HCT116 (cell line): ENCODE measurements around the gene AADAT. TPM values are rescaled to one million over a fixed set of nuclear protein-coding genes. Genes with fewer than 3 reads are reported as not detected.

ENCODE experiments used
- ATAC-seq: fragments of 200-7000 bp; cut with Tn5 transposase; 2 replicates; pipeline ENCODE4 v1.9.1; 2020; ENCODE audit warnings: mild to moderate bottlenecking, moderate library complexity
- BruUV-seq: library from RNA; stranded (reverse); fragments of 400-500 nt; replicated peaks from 2 replicates; lab custom pipeline; 2021; lab: Mats Ljungman, UMichigan
- CTCF ChIA-PET: fragments of 300-600 bp; sonication (Branson Sonifier 250); formaldehyde crosslinking; loops from one replicate; lab custom pipeline; 2021; ENCODE audit warnings: antibody characterized with exemption; lab: Charles Lee
- POLR2A ChIA-PET: fragments of 300-600, 350-600 bp; sonication (Branson Sonifier 250); formaldehyde crosslinking; loops from one replicate; lab custom pipeline; 2021; ENCODE audit warnings: antibody characterized with exemption; lab: Charles Lee
- RAD21 ChIA-PET, 2 experiments: fragments of 300-600 bp; sonication (Branson Sonifier 250); formaldehyde crosslinking; loops; one replicate each; lab custom pipeline; 2023; ENCODE audit warnings: low total read pairs in 2 of 2; ENCODE audit not compliant: uncharacterized antibody in 2 of 2, unreplicated experiment in 2 of 2, low non-redundant PET in 1 of 2; lab: Charles Lee
- DNase-seq: peaks from one replicate; pipeline ENCODE4 v3.0.0-alpha.2; 2010; ENCODE audit warnings: low read depth, low spot score
- H2AFZ ChIP-seq: fragments of 200-600 bp; shearing (Covaris generic), sonication (generic); 2 replicates; pipeline ENCODE4 v1.6.1; 2017; ENCODE audit warnings: low read depth, mixed run types, mixed read lengths, antibody characterized with exemption, low read length; ENCODE audit not compliant: poor library complexity, severe bottlenecking
- H3K27ac ChIP-seq: 2 replicates; pipeline ENCODE4 v1.5.1; 2012; ENCODE audit warnings: low read depth, low read length
- H3K27me3 ChIP-seq: fragments of 200-600 bp; sonication (generic); 2 replicates; pipeline ENCODE4 v1.6.1; 2016; ENCODE audit warnings: mixed run types, low read length, mixed read lengths; ENCODE audit not compliant: insufficient read depth
- H3K36me3 ChIP-seq, 2 experiments: fragments of 200-500 bp in 1 of 2; fragments of 200-600 bp in 1 of 2; sonication (Bioruptor generic) in 1 of 2; sonication (generic) in 1 of 2; 2 replicates each; pipeline versions ENCODE4 v1.5.1 to v1.6.1; 2014 to 2016; ENCODE audit warnings: low read length in 2 of 2, inconsistent platforms in 1 of 2, mixed read lengths in 1 of 2, mixed run types in 1 of 2; ENCODE audit not compliant: insufficient read depth in 2 of 2, control insufficient read depth in 1 of 2
- H3K4me1 ChIP-seq, 2 experiments: fragments of 200-600 bp in 1 of 2; sonication (generic) in 1 of 2; 2 replicates each; pipeline versions ENCODE4 v1.5.1 to v1.6.1; 2012 to 2017; ENCODE audit warnings: low read length in 2 of 2, inconsistent platforms in 1 of 2, mild to moderate bottlenecking in 1 of 2, mixed read lengths in 1 of 2, mixed run types in 1 of 2, moderate library complexity in 1 of 2; ENCODE audit not compliant: insufficient read depth in 2 of 2, control insufficient read depth in 1 of 2
- H3K4me2 ChIP-seq: fragments of 200-600 bp; sonication (generic); 2 replicates; pipeline ENCODE4 v1.6.1; 2017; ENCODE audit warnings: mixed run types, low read length, mixed read lengths
- H3K4me3 ChIP-seq, 2 experiments: fragments of 200-600 bp in 1 of 2; sonication (generic) in 1 of 2; replicated peaks in 1 of 2; 2 replicates each; pipeline ENCODE4 v1.5.1; 2011 to 2016; ENCODE audit warnings: low read length in 2 of 2, control low read depth in 1 of 2, low read depth in 1 of 2, mild to moderate bottlenecking in 1 of 2, mixed read lengths in 1 of 2, mixed run types in 1 of 2
- H3K79me2 ChIP-seq: fragments of 200-600 bp; sonication (generic); 2 replicates; pipeline ENCODE4 v1.6.1; 2017; ENCODE audit warnings: mild to moderate bottlenecking, mixed run types, low read length, moderate library complexity, mixed read lengths; ENCODE audit not compliant: insufficient read depth
- H3K9ac ChIP-seq: fragments of 200-600 bp; sonication (generic); 2 replicates; pipeline ENCODE4 v1.6.1; 2016; ENCODE audit warnings: low read length, mixed read lengths
- H3K9me2 ChIP-seq: fragments of 200-600 bp; sonication (generic), shearing (Covaris generic); 2 replicates; pipeline ENCODE4 v1.6.1; 2017; ENCODE audit warnings: mixed run types, mild to moderate bottlenecking, moderate library complexity; ENCODE audit not compliant: insufficient read depth
- H3K9me3 ChIP-seq, 2 experiments: fragments of 200-500 bp in 1 of 2; fragments of 200-600 bp in 1 of 2; sonication (Bioruptor generic) in 1 of 2; sonication (generic) in 1 of 2; 2 replicates each; pipeline ENCODE4 v1.6.1; 2014 to 2017; ENCODE audit warnings: low read length in 2 of 2, mixed read lengths in 2 of 2, inconsistent platforms in 1 of 2, low read depth in 1 of 2, mild to moderate bottlenecking in 1 of 2, mixed run types in 1 of 2, moderate library complexity in 1 of 2; ENCODE audit not compliant: control insufficient read depth in 1 of 2, insufficient read depth in 1 of 2
- H4K20me1 ChIP-seq: fragments of 200-600 bp; sonication (generic), shearing (Covaris generic); 2 replicates; pipeline ENCODE4 v1.6.1; 2017; ENCODE audit warnings: mixed run types, mild to moderate bottlenecking, moderate library complexity; ENCODE audit not compliant: insufficient read depth
- CBX3 ChIP-seq: IDR thresholded peaks from 2 replicates; pipeline ENCODE4 v1.6.1; 2012; ENCODE audit warnings: low read depth
- CTCF ChIP-seq, 3 experiments: fragments of 200-600 bp in 1 of 3; sonication (generic) in 1 of 3; IDR thresholded peaks in 2 of 3; conservative IDR thresholded peaks in 1 of 3; 2 replicates each; pipeline ENCODE4 v1.5.1; 2012 to 2017; ENCODE audit warnings: low read depth in 2 of 3, low read length in 2 of 3, antibody characterized with exemption in 1 of 3, borderline replicate concordance in 1 of 3, control low read depth in 1 of 3, mild to moderate bottlenecking in 1 of 3, mixed read lengths in 1 of 3, mixed run types in 1 of 3, moderate library complexity in 1 of 3; ENCODE audit not compliant: insufficient read depth in 1 of 3
- EZH2 ChIP-seq: fragments of 200-600 bp; sonication (generic); IDR thresholded peaks from 2 replicates; pipeline ENCODE4 v1.6.1; 2017; ENCODE audit warnings: antibody characterized with exemption, mixed run types
- EZH2phosphoT487 ChIP-seq: fragments of 200-600 bp; IDR thresholded peaks from 2 replicates; pipeline ENCODE4 v1.6.1; 2018; ENCODE audit warnings: antibody characterized with exemption, borderline replicate concordance
- JUND ChIP-seq: IDR thresholded peaks from 2 replicates; pipeline ENCODE4 v1.6.1; 2012
- POLR2AphosphoS5 ChIP-seq: IDR thresholded peaks from 2 replicates; pipeline ENCODE4 v1.6.1; 2011; ENCODE audit warnings: mild to moderate bottlenecking, low read depth, low read length, moderate library complexity
- RAD21 ChIP-seq: IDR thresholded peaks from 2 replicates; pipeline ENCODE4 v1.6.1; 2012; ENCODE audit warnings: low read depth, mild to moderate bottlenecking
- SP1 ChIP-seq: IDR thresholded peaks from 2 replicates; pipeline ENCODE4 v1.6.1; 2012; ENCODE audit warnings: low read depth
- SRF ChIP-seq: IDR thresholded peaks from 2 replicates; pipeline ENCODE4 v1.6.1; 2012; ENCODE audit warnings: low read depth
- ZFX ChIP-seq: fragments of 450-650 bp; IDR thresholded peaks from 2 replicates; pipeline ENCODE4 v1.6.1; 2017
- intact Hi-C: fragments of 100-400 bp; cut with micrococcal nuclease; formaldehyde crosslinking; loops from 2 replicates; pipeline ENCODE4 v1.10.0; 2022
- total RNA-seq: library from RNA; stranded (reverse); gene quantifications from one replicate; pipeline ENCODE4 v1.2.1, GENCODE V29; 2021; ENCODE audit not compliant: unreplicated experiment
- TF ChIP-seq, protein P1 (sequence below): IDR thresholded peaks from 2 replicates; pipeline ENCODE4 v1.6.1; 2012
- TF ChIP-seq, protein P2 (sequence below): IDR thresholded peaks from 2 replicates; pipeline ENCODE4 v1.6.1; 2011; ENCODE audit warnings: mild to moderate bottlenecking, low read length, moderate library complexity; ENCODE audit not compliant: insufficient replicate concordance; ENCODE audit errors: extremely low read depth

The AADAT gene
- total RNA-seq, 1 experiment from 2014 or later: 15.4 TPM

DNA sequence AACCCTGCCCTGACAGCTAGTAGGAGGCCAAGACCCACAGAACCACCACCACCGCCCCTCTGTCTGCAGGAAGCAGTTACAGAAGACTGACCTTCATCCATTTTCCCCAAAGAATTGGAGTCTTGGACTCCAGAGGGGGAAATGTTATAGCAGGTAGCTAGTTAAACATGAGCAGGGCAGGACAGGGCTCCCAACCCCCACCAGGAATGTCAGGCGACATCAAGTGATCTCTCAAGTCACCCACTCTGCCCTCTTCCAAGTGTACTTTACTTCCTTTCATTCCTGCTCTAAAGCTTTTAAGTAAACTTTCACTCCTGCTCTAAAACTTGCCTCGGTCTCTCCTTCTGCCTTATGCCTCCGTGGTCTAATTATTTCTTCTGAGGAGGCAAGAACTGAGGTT lies 17.1 kb upstream of the AADAT start:
- ChIA-PET RAD21 (no interaction called here), POLR2A (no interaction called here), CTCF (no interaction called here)
- Histone ChIP-seq H3K36me3 (no peaks in the 10 kb centered on the region), H3K79me2 (no peaks in the 10 kb centered on the region), H3K4me1 (no peaks in the 10 kb centered on the region), H3K9me3 (no peaks in the 10 kb centered on the region), H3K9ac (no peak overlapping the region), H3K9me2 (no peaks in the 10 kb centered on the region), H2AFZ (no peak overlapping the region), H3K4me2 (no peak overlapping the region), H3K27me3 (no peaks in the 10 kb centered on the region), H3K27ac (no peak overlapping the region), H4K20me1 (no peaks in the 10 kb centered on the region), H3K4me3 (no peak overlapping the region)
- no peak for ATAC-seq
- DNase-seq: no peak
- BruUV-seq: no TSS peak
- intact Hi-C loops: no loop called here
- TF ChIP-seq EZH2 (no peak), SP1 (no peak), JUND (no peak), CBX3 (no peak), CTCF (IDR thresholded peaks at IDR 0.05 in 2 of 3, conservative IDR thresholded peaks at IDR 0.05 in 1 of 3; ENCODE audit: borderline replicate concordance in 1 of 3, insufficient read depth in 1 of 3, low read depth in 2 of 3, low read length in 2 of 3) (no peak), SRF (no peak), RAD21 (no peak), ZFX (no peak), POLR2AphosphoS5 (no peak), EZH2phosphoT487 (no peak)
- TF ChIP-seq, protein P1, sequence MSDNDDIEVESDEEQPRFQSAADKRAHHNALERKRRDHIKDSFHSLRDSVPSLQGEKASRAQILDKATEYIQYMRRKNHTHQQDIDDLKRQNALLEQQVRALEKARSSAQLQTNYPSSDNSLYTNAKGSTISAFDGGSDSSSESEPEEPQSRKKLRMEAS: no peak
- TF ChIP-seq, protein P2, sequence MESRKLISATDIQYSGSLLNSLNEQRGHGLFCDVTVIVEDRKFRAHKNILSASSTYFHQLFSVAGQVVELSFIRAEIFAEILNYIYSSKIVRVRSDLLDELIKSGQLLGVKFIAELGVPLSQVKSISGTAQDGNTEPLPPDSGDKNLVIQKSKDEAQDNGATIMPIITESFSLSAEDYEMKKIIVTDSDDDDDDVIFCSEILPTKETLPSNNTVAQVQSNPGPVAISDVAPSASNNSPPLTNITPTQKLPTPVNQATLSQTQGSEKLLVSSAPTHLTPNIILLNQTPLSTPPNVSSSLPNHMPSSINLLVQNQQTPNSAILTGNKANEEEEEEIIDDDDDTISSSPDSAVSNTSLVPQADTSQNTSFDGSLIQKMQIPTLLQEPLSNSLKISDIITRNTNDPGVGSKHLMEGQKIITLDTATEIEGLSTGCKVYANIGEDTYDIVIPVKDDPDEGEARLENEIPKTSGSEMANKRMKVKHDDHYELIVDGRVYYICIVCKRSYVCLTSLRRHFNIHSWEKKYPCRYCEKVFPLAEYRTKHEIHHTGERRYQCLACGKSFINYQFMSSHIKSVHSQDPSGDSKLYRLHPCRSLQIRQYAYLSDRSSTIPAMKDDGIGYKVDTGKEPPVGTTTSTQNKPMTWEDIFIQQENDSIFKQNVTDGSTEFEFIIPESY: no peak
